Measurements from ENCODE around the gene SBF2.
"Not testable (repeated sequence)": the region's sequence is repeated elsewhere in the genome, so short reads cannot be mapped to it uniquely, and the experiment has no call there.

Gene SBF2

DNA sequence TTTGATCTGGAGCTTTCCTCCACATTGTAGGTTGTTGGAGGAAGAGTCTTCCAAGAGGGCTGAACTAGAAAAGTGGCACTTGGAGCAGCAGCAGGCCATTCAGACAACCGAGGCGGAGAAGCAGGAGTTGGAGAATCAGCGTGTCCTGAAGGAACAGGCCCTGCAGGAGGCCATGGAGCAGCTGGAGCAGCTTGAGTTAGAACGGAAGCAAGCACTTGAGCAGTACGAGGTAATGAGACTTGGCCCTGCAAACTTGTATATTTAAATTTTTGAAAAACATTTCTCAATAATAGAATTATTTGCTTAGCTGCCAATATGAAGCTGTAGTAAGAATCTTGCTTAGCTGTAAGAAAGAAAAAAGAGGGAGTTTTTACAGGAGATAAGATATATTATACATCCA is 546.2 kb downstream of the SBF2 start:
- TF ChIP-seq CTCF (IDR thresholded peaks at IDR 0.05; ENCODE audit: extremely low read depth, insufficient read depth, missing control alignments), result no peak
- no peak for DNase-seq (ENCODE audit: low spot score)
- in situ Hi-C loops (cut with MboI; ENCODE audit: low pct_unique_long_range_greater_than_20kb, low sequenced_read_pairs, unreplicated experiment), result loop anchor here (10.0 kb wide), 1 partner anchor 213 kb away; no protein-coding TSS in a partner anchor

DNA sequence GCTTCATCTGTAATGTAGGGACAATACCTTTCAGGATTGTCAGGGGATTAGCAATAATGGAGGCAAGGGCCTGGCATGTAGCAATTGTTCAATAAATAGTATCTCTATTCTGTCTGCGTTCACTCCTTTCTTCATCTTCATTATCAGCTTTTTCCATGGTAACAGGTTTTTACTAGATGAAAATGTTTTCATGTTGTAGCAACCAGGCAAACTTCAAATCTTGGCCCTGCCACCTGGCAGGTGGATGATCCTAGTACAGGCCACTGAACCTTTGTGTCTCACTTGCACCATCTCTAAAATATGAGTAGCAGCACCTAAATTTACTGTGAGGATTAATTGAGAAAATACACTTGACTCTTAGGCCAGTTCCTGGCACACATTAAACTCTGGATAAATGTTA is 546.8 kb downstream of the SBF2 start:
- in situ Hi-C loops (cut with MboI; ENCODE audit: low pct_unique_long_range_greater_than_20kb, low sequenced_read_pairs, unreplicated experiment), result loop anchor here (10.0 kb wide), 1 partner anchor 212 kb away; no protein-coding TSS in a partner anchor
- DNase-seq (ENCODE audit: low spot score), result no peak
- no peak for TF ChIP-seq CTCF (IDR thresholded peaks at IDR 0.05; ENCODE audit: extremely low read depth, insufficient read depth, missing control alignments)

DNA sequence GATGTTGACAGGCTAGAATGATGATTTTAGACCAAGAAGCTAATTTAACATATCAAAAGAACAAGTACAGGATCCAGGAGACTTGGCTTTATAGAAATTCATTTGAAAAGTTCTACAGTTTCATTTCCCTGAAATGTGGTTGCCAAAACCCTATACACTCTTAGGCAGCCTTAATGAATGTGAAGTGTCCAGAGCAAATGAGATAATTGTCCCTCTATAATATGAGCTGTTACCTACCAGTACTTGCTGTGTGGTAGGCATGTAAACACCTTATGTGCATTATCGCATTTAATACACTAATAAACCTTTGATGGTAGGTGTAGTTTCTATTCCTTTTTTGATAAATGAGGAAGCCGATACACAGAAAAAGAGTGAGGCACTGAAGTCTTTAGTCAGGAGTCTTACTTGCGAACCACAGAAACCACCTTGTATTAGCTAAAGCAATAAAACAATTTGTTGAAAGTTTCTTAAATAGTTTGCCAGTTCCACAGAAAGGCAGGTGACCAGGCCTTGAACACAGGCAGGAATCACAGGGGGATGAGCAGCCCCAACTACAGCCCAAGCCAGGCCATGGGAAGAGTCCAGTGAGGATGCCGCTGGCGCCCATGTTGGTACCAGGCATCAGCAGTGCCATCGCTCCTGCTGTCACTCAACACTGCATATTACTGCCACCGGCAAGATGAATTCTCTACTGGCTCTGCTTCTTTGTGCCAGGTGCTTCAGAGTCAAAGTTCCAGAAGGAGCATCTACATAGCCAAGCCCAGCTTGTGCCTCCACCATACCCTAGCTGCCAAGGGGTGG is 548.4 kb downstream of the SBF2 start:
- no peak for DNase-seq (ENCODE audit: low spot score)
- TF ChIP-seq CTCF (IDR thresholded peaks at IDR 0.05; ENCODE audit: extremely low read depth, insufficient read depth, missing control alignments), result no peak
- in situ Hi-C loops (cut with MboI; ENCODE audit: low pct_unique_long_range_greater_than_20kb, low sequenced_read_pairs, unreplicated experiment), result loop anchor here (10.0 kb wide), 1 partner anchor 211 kb away; no protein-coding TSS in a partner anchor

GRCh38 chr11:9743512-9743911 is 550.5 kb downstream of the SBF2 start:
- in situ Hi-C loops (cut with MboI; ENCODE audit: low pct_unique_long_range_greater_than_20kb, low sequenced_read_pairs, unreplicated experiment), result loop anchor here (10.0 kb wide), 1 partner anchor 209 kb away; no protein-coding TSS in a partner anchor
- not testable (repeated sequence) for DNase-seq (ENCODE audit: low spot score)

GRCh38 chr11:9741260-9741659 is 552.8 kb downstream of the SBF2 start:
- in situ Hi-C loops (cut with MboI; ENCODE audit: low pct_unique_long_range_greater_than_20kb, low sequenced_read_pairs, unreplicated experiment), result loop anchor here (10.0 kb wide), 1 partner anchor 206 kb away; no protein-coding TSS in a partner anchor
- no peak for DNase-seq (ENCODE audit: low spot score)
- TF ChIP-seq CTCF (IDR thresholded peaks at IDR 0.05; ENCODE audit: extremely low read depth, insufficient read depth, missing control alignments), result no peak

DNA sequence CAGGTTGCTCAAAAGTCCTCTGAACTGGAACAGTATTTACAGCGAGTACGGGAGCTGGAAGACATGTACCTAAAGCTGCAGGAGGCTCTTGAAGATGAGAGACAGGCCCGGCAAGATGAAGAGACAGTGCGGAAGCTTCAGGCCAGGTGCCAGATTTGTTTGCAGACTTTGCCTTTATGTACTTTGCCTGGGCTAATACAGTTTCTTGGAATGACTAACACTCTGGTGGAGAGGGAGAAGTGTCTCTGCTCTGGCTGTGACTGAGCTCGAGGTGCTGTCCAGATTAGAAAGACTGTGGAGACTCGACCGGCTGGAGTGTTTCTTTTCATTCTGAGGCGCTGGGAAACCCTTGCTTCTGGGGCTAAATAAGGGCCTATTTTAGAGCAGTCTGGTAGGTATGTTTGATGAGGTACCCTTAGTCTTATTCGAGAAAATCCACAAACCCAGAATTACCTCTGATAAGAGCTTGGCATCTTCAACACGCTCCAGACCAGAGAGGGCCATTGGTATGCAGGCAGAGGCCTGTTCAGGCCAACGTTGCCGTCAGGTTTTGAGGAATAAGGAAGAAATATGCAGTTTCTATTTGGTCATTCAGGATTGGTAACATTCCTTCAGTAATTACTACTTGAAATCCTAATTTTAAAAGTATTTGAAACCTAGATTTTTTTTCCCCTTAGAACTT is 553.7 kb downstream of the SBF2 start:
- no peak for DNase-seq (ENCODE audit: low spot score)
- no peak for TF ChIP-seq CTCF (IDR thresholded peaks at IDR 0.05; ENCODE audit: extremely low read depth, insufficient read depth, missing control alignments)
- in situ Hi-C loops (cut with MboI; ENCODE audit: low pct_unique_long_range_greater_than_20kb, low sequenced_read_pairs, unreplicated experiment), result loop anchor here (10.0 kb wide), 1 partner anchor 206 kb away; no protein-coding TSS in a partner anchor

All from GM13977 (cell line).